Activated CD4-positive, alpha-beta T cell treated with anti-CD3 and anti-CD28 coated beads, Interleukin-2, amount 50 U/mL, for 1 hour (primary cell): ENCODE data around the gene NTRK1.

ENCODE experiments used
- DNase-seq: peaks from one replicate; pipeline ENCODE4 v3.0.0-alpha.2; 2020

NTRK1 gene

GRCh38 chr1:156860628-156861423 lies at the start of gene NTRK1:
NTRK1 (plus strand) TSS chr1:156860865; CDS start chr1:156860935, 70 bp downstream.
- DNase-seq, result peak; percentile 45

- DNase-seq, result no peak
Measured at GRCh38 chr1:156811168-156811567, 49.5 kb upstream of the NTRK1 start.

- no peak for DNase-seq
Measured at GRCh38 chr1:156812293-156812990, 48.2 kb upstream of the NTRK1 start.

DNA sequence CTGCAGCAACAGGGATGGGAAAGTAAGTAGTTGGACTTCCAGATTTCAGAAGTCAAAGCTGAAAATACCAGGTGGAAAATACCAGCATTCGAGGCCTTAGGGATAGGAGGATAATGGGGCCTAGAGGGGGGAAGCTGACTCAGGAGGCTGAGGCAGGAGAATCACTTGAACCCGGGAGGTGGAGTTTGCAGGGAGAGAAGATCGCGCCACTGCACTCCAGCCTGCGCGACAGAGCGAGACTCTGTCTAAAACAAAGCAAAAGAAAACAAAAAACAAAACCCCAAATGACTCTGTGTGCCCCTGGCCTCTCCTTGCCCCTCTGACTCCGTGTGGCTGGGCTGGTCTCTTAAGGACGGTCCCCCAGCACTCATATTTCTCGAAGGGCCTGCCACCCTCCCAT lies 47.4 kb upstream of the NTRK1 start:
- DNase-seq, result no peak

DNA sequence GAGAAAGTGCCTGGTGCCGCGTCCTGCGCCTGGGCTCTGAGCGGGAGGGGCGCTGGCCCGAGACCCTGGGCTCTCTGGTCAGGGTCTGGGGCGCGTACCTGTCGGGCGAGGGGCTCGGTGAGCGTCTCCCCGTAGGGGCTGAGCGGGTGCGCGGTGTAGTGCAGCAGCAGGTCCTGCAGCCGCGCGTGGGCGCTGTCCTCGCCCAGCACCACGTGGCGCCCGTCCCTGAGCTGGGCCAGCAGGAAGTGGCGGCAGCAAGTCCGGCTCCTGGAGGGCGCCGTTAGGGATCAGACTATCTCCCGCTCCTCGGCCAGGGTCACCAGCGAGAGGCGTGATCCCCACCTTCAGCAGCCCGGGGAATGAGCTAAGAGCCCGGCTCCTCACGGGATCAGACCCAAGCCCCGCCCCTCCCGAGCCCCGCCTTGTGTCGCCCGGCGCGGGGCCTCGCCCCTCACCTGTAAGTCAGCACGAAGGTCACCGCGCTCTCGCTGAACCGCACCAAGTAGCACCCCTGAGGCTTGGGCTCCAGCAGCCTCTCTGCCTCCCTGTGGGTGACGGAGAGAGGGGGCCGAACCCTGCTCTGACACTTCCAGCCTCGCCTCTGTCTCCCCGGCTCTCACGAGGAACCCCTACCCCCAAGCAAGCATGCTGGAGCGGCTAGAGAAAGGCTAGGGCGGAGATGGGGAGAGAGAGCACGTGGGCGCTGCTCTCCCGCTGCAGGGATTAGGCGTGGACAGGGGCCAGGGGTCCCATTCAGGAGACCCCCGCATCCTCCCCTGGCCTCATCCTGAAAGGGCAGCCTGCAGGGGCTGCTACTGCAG lies 46.7 kb upstream of the NTRK1 start:
- peak; percentile 78 for DNase-seq

- DNase-seq, result peak; percentile 51
Measured at GRCh38 chr1:156814571-156815260, 45.9 kb upstream of the NTRK1 start.

DNA sequence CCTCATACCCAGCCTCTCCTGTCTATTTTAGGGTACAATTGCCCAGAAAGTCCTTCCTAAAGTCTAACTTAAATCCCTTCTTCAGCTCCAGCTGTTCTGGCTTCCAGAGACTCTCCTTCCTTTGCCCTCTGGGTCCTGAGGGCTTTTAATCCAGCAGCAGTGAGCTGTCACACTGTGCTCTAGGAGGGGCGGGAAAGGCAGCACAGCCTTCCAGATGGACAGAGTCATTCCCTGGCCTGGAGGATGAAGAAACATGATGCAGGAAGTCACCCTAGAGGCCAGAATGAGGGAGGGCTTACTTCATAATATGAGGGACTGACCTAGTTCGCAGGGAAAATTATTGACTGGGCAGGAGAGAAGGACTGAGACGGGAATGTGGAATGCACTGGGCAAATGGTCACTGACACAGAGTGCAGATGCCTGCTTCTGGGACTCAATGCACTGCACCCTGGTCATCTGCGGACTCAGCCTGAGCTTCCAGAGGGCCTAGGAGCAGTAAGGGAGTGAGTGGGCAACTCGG lies 45.3 kb upstream of the NTRK1 start:
- DNase-seq, result no peak

DNA sequence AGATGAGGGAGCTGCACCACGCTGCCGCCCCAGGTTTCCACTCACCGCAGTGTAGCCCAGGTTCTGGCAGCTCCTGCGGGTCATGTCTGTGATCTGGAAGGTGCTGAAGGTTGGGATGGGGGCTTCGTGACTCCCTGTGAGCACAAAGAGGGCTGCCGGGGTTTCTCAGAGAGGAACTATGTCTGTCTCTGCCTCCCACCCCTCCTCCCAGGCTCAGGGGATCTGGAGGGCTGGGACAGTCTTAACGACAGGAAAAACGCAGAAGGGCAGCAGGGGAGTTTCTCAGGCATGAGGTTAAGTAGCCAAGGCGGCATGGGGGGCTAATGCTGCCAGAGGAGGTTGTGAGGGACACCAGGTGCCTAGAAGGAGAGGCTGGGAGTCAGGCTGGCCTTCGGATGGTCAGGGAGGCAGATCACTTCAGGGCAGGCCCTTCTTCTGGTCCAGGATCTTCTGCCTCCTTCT lies 44.7 kb upstream of the NTRK1 start:
- DNase-seq, result no peak

DNA sequence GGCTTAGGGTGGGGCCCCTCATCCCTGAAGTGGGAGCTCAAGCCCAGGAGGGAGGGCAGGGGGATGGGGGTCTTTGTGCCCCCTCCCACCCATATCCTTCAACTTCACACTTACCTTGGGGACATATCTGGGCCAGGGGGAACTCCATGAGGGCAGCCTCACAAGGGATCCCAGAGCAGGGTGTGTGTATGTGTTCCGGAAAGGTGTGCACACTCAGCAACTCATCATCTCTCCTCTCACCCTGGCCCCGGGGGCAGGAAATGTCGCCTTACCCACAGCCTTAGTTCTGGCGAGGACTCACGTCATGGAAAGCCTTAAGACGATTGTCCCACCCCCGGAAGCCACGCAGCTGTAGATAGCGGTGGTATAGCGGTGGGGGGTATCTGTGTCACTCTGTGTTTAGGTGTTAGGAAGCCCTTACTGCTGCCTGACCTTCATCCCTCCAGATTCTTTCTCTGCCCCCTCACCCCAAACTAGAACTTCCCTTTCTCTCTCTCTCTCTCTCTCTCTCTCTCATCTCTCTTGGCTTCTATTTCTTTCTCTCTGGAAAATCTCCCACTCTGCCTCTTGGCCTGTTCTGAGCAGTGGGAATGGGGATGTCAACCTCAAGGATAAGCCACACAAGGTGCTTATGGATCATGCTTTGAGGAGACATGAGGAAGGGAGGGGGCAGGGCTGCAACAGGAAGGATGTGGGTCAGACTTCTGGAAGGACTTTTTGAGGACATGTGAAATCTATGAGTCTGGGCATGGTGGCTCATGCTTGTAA lies 43.9 kb upstream of the NTRK1 start, which contains the start of gene SH2D2A:
Gene SH2D2A (minus strand): TSS at position 288 of the 768 bp plus-strand sequence. CDS start 140 bp downstream, at position 148.
- peak; percentile 94 for DNase-seq

- DNase-seq, result no peak
Measured at GRCh38 chr1:156821801-156822200, 38.9 kb upstream of the NTRK1 start.

DNA sequence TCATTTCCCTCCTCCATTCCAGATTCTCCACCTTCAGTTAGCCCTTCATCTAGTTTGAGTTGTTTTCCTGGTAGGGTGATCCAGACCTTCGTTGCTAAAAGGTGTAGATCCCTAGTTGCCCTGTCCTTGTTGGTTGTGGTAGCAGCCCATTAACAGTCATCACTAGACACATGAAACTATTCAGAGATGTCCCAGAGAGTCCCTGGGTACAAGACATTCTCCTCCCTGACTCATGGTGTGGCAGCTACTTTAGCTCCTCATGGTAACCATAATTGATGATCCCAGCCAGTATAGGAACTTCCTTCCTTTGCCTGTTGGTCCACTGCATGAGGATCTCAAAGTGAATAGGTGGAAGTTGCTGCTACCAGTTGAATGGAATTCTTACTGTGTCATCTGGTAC lies 38.0 kb upstream of the NTRK1 start:
- DNase-seq, result no peak

DNA sequence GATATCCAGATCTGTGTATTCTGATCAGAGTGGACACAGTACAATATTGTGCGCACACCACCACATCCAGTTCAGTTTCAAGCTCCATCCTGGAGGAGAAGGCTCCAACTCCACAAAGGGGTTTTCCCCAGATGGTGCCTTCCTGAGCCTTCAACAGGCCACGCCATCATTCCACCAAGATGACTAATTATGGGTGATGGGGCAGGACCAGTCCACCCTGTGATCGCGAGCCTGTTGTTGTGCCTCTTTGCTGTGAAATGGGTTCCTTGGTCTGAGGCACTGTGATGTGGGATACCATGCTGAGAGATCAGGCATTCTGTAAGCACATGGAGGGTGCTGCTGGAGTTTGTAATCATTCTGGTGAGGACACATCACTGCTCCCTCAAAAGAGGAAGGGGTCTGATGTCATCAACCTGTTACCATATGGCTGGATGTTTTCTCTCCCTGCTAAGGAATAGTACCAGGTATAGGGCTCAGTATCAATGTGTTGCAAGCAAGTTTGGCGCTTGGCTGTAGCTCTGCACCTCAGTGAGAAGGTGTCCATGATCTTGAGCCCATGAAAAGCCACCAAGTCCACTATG lies 37.4 kb upstream of the NTRK1 start:
- DNase-seq, result no peak

DNA sequence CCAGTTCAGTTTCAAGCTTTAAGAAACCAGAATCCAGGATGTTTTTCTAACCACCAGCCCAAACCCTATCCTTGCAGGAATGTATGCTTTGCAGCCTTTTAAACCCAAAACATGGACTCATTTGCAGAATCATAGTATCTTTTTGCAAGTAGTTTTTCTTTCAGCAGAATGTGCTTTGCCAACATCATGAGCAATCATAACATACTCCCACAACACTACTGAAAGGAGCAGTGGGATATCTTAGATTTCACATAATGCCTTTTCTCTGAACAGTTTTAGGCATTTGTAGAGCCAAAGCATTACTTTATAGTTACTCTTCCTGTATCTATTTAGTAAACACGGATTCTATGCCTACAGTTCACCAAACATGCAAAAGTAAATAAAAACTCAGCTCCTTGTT lies 34.0 kb upstream of the NTRK1 start:
- DNase-seq, result no peak

DNA sequence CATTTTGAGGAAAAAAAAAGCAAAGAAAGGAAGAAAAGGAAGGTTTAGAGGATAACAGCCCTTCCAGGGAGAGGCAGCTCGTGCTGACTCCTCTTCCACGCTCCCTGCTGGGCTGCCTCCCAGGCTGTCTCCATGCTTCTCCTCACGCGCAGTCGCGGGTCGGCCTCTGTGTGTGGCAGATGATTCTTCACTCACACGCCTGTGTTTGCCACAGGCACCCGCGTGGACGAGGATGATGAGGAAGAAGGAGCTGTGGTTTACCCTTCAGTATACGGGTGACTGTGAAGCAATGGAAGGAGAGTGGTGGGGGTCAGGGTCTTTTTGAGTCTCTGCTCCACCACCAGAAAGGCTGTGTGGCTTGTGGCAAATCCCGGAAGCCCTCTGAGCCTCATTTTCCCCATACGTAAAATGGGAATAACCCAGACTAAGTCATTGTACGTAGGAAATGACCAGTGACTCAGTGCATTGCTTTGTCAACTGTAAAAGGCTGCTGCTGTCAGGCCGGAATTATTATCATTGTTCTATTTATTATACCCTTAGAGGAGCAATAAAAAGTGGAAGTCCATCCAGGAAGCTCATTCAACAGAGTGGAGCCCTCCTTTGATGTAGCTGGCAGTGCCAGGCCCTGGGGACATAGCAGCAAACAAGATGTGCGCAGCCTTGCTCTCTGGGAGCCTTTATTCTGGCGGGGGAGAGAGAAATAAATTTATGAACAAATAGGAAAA lies 32.1 kb upstream of the NTRK1 start:
- no peak for DNase-seq

- DNase-seq, result no peak
Measured at GRCh38 chr1:156832434-156832833, 28.2 kb upstream of the NTRK1 start.

DNA sequence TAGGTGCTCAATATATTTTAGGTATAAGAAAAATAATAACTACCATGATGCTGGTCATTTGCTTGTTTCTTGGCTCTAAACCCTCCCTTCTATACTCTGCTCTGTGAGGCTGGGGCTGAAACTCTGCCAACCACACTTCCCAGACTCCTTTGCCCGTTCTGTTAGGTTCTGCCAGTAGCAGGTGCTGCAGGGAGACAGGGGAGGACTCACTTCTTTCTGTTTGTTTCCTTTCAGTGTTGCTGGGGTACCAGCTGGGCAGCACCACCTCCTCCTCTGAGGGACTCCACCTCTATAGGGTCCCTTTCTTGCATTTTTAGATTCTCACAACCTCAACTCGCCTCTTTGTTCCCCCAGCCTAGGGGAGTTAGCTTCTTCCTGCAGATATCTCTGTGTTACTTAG lies 27.1 kb upstream of the NTRK1 start:
- DNase-seq, result no peak

DNA sequence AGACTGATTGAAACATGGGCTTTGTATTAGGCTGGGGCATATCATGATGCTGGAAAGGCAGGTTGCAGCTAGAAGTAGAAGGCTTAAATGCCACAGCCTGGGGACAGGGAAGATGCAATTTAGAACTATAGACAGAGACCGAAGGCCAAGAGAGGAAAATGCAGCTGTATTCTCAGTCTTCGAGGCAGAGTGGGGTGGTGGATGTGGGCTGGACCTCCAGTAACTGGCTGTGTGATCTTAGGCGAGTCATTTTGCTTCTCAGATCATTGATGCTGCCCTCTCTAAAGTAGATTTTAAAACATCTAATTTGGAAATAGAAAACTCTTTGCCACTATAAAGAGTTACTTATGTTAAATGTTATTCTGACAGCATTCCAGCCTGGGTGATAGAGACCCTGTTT lies 26.3 kb upstream of the NTRK1 start:
- DNase-seq, result no peak

DNA sequence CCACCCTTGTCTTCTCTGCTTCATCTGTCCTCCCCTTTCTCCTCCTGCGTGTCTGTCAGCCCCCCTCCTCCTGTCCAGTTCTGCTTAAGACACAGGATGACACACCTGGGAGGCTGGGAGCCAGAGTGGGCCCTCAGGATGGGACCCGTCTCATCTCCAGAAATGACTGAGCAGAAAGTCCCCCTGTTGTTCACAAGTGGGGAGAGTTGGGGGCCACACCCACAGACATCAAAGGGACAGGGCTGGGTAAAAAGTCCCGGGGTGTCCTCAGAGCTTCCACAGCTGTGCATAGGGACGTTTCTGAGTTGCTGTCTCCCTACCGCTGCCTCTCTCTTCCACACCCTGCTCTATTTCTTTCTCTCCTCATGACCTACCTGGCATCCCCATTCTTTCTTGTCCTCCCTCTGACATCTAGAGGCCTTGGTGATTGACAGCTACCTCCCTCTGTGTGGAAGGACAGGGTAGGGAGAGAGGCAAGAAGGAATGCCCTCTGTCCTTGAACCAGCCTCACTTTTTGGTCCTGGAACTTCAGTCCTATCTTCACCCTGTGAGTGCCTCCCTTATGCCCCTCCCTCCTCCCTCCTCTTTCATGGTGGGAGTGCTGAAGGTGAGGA lies 24.5 kb upstream of the NTRK1 start:
- DNase-seq, result no peak

GRCh38 chr1:156836892-156837291 lies 23.8 kb upstream of the NTRK1 start:
- no peak for DNase-seq

DNA sequence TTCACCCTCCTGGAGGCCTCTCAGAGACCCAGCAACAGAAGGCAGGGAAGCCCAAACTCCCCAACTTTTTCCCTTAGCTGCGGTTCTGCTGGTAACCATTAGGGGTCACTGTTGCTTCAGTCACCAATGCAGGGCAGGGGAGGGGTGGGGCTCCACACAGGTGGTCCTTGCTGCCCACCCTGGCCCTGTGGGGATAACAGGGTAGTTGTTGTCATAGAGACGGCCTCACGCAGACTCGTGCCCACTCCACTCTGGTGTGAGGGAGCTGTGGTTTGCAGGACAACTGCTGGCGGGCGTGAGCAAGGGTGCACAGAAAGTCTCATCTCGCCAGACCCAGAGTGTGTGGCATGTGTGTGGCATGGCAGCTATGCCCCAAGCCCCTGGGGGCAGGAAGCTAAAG lies 21.7 kb upstream of the NTRK1 start:
- peak; percentile 35 for DNase-seq
